Skin epidermis (tissue), 12 donors: ENCODE measurements around the gene CLDN34.

ENCODE experiments used
- H3K27ac ChIP-seq, 21 experiments: fragments of 200-600 bp; sonication (generic) in 11 of 21; one replicate each; pipeline ENCODE4 v1.5.0; 2020; ENCODE audit warnings: mild to moderate bottlenecking in 3 of 21, inconsistent platforms in 2 of 21, moderate library complexity in 2 of 21
- H3K4me3 ChIP-seq, 7 experiments: fragments of 200-600 bp; sonication (generic) in 2 of 7; one replicate each; pipeline ENCODE4 v1.5.0; 2020; ENCODE audit warnings: inconsistent platforms in 2 of 7, mild to moderate bottlenecking in 2 of 7, moderate library complexity in 1 of 7

Gene CLDN34

GRCh38 chrX:10011991-10012390 lies 44.8 kb downstream of the CLDN34 start:
- Histone ChIP-seq H3K27ac (peak overlapping the region in 4 of 21 experiments; percentile 21 to 55 (median 36)), H3K4me3 (no peak overlapping the region)

GRCh38 chrX:10014462-10015354 lies 47.5 kb downstream of the CLDN34 start:
- peak overlapping the region in 20 of 21 experiments; percentile 54 to 88 (median 81) for H3K27ac ChIP-seq
- peak overlapping the region; percentile 38 to 53 (median 44) for H3K4me3 ChIP-seq

GRCh38 chrX:10015355-10015722 lies 48.2 kb downstream of the CLDN34 start:
- Histone ChIP-seq H3K4me3 (peak overlapping the region in 6 of 7 experiments; percentile 34 to 53 (median 47)), H3K27ac (peak overlapping the region in 10 of 21 experiments; percentile 53 to 88 (median 82))

GRCh38 chrX:10015723-10016518 lies 48.8 kb downstream of the CLDN34 start:
- H3K4me3 ChIP-seq = peak overlapping the region; percentile 34 to 53 (median 47)
- peak overlapping the region; percentile 49 to 88 (median 78) for H3K27ac ChIP-seq

- Histone ChIP-seq H3K4me3 (peak overlapping the region; percentile 34 to 53 (median 47)), H3K27ac (peak overlapping the region; percentile 49 to 88 (median 78))
These were observed 49.5 kb downstream of the CLDN34 start for GRCh38 chrX:10016519-10017132.

- no peak overlapping the region for H3K27ac ChIP-seq
- H3K4me3 ChIP-seq = no peak overlapping the region
These were observed 50.7 kb downstream of the CLDN34 start for GRCh38 chrX:10017872-10018271.
